CD4-positive, alpha-beta T cell treated with Interleukin-17A for 1 hour (primary cell): ENCODE data around the gene FAM25G.
"Not testable (repeated sequence)": the region's sequence is repeated elsewhere in the genome, so short reads cannot be mapped to it uniquely, and the experiment has no call there.

Source experiments
- DNase-seq: peaks from one replicate; pipeline ENCODE4 v3.0.0-alpha.2; 2020

The FAM25G gene

GRCh38 chr10:47462577-47463358, 28.7 kb downstream of the FAM25G start:
- not testable (repeated sequence) for DNase-seq

GRCh38 chr10:47461261-47461687, 30.2 kb downstream of the FAM25G start:
- not testable (repeated sequence) for DNase-seq

GRCh38 chr10:47458466-47459154, 32.9 kb downstream of the FAM25G start:
- DNase-seq: no peak

- no peak for DNase-seq
Observed at GRCh38 chr10:47457826-47458225, 33.7 kb downstream of the FAM25G start.

- DNase-seq: no peak
Observed at GRCh38 chr10:47457528-47457820, 34.0 kb downstream of the FAM25G start.

GRCh38 chr10:47456794-47457527, 34.5 kb downstream of the FAM25G start:
- no peak for DNase-seq

- DNase-seq: no peak
Observed at GRCh38 chr10:47456079-47456785, 35.3 kb downstream of the FAM25G start.

GRCh38 chr10:47455350-47456078, 36.0 kb downstream of the FAM25G start:
- not testable (repeated sequence) for DNase-seq

- no peak for DNase-seq
Observed at GRCh38 chr10:47454780-47455058, 36.8 kb downstream of the FAM25G start.

GRCh38 chr10:47454008-47454779, 37.3 kb downstream of the FAM25G start:
- DNase-seq: no peak

- no peak for DNase-seq
Observed at GRCh38 chr10:47453141-47454007, 38.1 kb downstream of the FAM25G start.

- no peak for DNase-seq
Observed at GRCh38 chr10:47452495-47453140, 38.9 kb downstream of the FAM25G start.

- DNase-seq: no peak
Observed at GRCh38 chr10:47451998-47452494, 39.5 kb downstream of the FAM25G start.

- no peak for DNase-seq
Observed at GRCh38 chr10:47451273-47451997, 40.1 kb downstream of the FAM25G start.

- DNase-seq: no peak
Observed at GRCh38 chr10:47450442-47450841, 41.1 kb downstream of the FAM25G start.

GRCh38 chr10:47449979-47450378, 41.5 kb downstream of the FAM25G start:
- no peak for DNase-seq

GRCh38 chr10:47449102-47449978, 42.2 kb downstream of the FAM25G start:
- no peak for DNase-seq

- no peak for DNase-seq
Observed at GRCh38 chr10:47447705-47448104, 43.8 kb downstream of the FAM25G start.
